Measurements from ENCODE around the gene CZIB. TPM values are rescaled to one million over a fixed set of nuclear protein-coding genes. Genes with fewer than 3 reads are reported as not detected.

CZIB gene
- total RNA-seq, 1 experiment from 2014 or later, result 57.2 TPM

DNA sequence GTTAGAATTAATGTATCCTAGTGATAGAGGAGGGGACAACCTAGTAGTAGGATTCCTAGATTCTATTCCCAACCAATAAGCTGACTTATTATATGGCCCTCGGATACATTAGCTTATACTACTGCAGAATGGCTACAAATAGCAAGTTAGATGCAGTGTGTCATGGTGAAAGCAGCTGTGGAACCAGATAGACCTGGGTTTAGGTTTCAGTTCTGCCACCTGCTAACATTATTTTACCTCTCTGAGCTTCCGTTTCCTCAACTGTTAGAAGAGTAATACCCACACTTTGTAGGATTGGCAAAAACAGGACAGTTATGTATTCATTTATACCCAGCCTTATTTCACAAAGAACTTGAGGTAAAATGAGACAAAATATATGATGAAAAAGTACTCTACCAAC lies 39.5 kb upstream of the CZIB start:
- H3K4me1 ChIP-seq (ENCODE audit: control insufficient read depth, insufficient read depth, low read length), result no peaks in the 10 kb centered on the region
- H3K27ac ChIP-seq (ENCODE audit: low read length), result no peak overlapping the region
- no peaks in the 10 kb centered on the region for H3K9me3 ChIP-seq (ENCODE audit: control insufficient read depth, insufficient read depth, low read depth, low read length)
- no peaks in the 10 kb centered on the region for H3K27me3 ChIP-seq (ENCODE audit: control insufficient read depth, insufficient read depth, low read length)
- no TSS peak for BruUV-seq (replicated peaks)
- H3K36me3 ChIP-seq (ENCODE audit: control insufficient read depth, insufficient read depth, low read length), result no peaks in the 10 kb centered on the region; the same call in none of the 2 replicates
- ATAC-seq (no peak), DNase-seq (ENCODE audit: low read depth, low spot score) (no peak)
- CTCF ChIA-PET, result no interaction called here
- no peak overlapping the region for H3K4me3 ChIP-seq (ENCODE audit: low read depth in 2 of 2, low read length in 2 of 2)
- intact Hi-C loops (cut with micrococcal nuclease; ENCODE audit: unreplicated experiment) (no loop called here), in situ Hi-C loops (cut with HindIII; ENCODE audit: low pct_unique_long_range_greater_than_20kb, low sequenced_read_pairs) (no loop called here)
- POLR2A ChIA-PET, result no interaction called here
- TF ChIP-seq POLR2AphosphoS5 (IDR thresholded peaks at IDR 0.05; ENCODE audit: low read depth, low read length) (no peak), CTCF (IDR thresholded peaks at IDR 0.05) (no peak), SIN3A (IDR thresholded peaks at IDR 0.05; ENCODE audit: borderline replicate concordance, insufficient read depth, low read depth, low read length) (no peak), TCF7L2 (IDR thresholded peaks at IDR 0.05; ENCODE audit: low read depth, low read length) (no peak)
- TF ChIP-seq, protein P1, sequence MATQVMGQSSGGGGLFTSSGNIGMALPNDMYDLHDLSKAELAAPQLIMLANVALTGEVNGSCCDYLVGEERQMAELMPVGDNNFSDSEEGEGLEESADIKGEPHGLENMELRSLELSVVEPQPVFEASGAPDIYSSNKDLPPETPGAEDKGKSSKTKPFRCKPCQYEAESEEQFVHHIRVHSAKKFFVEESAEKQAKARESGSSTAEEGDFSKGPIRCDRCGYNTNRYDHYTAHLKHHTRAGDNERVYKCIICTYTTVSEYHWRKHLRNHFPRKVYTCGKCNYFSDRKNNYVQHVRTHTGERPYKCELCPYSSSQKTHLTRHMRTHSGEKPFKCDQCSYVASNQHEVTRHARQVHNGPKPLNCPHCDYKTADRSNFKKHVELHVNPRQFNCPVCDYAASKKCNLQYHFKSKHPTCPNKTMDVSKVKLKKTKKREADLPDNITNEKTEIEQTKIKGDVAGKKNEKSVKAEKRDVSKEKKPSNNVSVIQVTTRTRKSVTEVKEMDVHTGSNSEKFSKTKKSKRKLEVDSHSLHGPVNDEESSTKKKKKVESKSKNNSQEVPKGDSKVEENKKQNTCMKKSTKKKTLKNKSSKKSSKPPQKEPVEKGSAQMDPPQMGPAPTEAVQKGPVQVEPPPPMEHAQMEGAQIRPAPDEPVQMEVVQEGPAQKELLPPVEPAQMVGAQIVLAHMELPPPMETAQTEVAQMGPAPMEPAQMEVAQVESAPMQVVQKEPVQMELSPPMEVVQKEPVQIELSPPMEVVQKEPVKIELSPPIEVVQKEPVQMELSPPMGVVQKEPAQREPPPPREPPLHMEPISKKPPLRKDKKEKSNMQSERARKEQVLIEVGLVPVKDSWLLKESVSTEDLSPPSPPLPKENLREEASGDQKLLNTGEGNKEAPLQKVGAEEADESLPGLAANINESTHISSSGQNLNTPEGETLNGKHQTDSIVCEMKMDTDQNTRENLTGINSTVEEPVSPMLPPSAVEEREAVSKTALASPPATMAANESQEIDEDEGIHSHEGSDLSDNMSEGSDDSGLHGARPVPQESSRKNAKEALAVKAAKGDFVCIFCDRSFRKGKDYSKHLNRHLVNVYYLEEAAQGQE (IDR thresholded peaks at IDR 0.05; ENCODE audit: insufficient read depth in 1 of 2, low read depth in 2 of 2, low read length in 1 of 2), result no peak

- DNase-seq (ENCODE audit: low read depth, low spot score) (no peak), ATAC-seq (no peak)
- in situ Hi-C loops (cut with HindIII; ENCODE audit: low pct_unique_long_range_greater_than_20kb, low sequenced_read_pairs), result no loop called here
- H3K27ac ChIP-seq (ENCODE audit: low read length), result no peak overlapping the region
- ChIA-PET CTCF (no interaction called here), POLR2A (no interaction called here)
- H3K36me3 ChIP-seq (ENCODE audit: control insufficient read depth, insufficient read depth, low read length), result no peaks in the 10 kb centered on the region; the same call in none of the 2 replicates
- no peak for TF ChIP-seq SIN3A (IDR thresholded peaks at IDR 0.05; ENCODE audit: borderline replicate concordance, insufficient read depth, low read depth, low read length)
- TF ChIP-seq, protein P1 (IDR thresholded peaks at IDR 0.05; ENCODE audit: insufficient read depth in 1 of 2, low read depth in 2 of 2, low read length in 1 of 2), result no peak
- TF ChIP-seq TCF7L2 (IDR thresholded peaks at IDR 0.05; ENCODE audit: low read depth, low read length), result no peak
- no peak for TF ChIP-seq POLR2AphosphoS5 (IDR thresholded peaks at IDR 0.05; ENCODE audit: low read depth, low read length)
- TF ChIP-seq CTCF (IDR thresholded peaks at IDR 0.05), result no peak
- no peaks in the 10 kb centered on the region for H3K9me3 ChIP-seq (ENCODE audit: control insufficient read depth, insufficient read depth, low read depth, low read length)
- BruUV-seq (replicated peaks), result no TSS peak
- H3K4me3 ChIP-seq (ENCODE audit: low read depth in 2 of 2, low read length in 2 of 2), result no peak overlapping the region
- intact Hi-C loops (cut with micrococcal nuclease; ENCODE audit: unreplicated experiment), result no loop called here
- H3K27me3 ChIP-seq (ENCODE audit: control insufficient read depth, insufficient read depth, low read length), result no peaks in the 10 kb centered on the region
- no peaks in the 10 kb centered on the region for H3K4me1 ChIP-seq (ENCODE audit: control insufficient read depth, insufficient read depth, low read length)
These were observed 37.8 kb upstream of the CZIB start for GRCh38 chr1:53258216-53258615.
